OCI-LY7 (cell line): Measurements from ENCODE around the gene RBMS1.

Experiments used
- EZH2phosphoT487 ChIP-seq: fragments of 200-600 bp; sonication (generic); IDR thresholded peaks from 2 replicates; pipeline ENCODE4 v1.6.1; 2018; ENCODE audit warnings: low read depth, borderline replicate concordance, mild to moderate bottlenecking, mixed run types, antibody characterized with exemption, low read length, moderate library complexity, mixed read lengths
- TF ChIP-seq, protein P1 (sequence below): fragments of 200-600 bp; sonication (generic); conservative IDR thresholded peaks from 2 replicates; pipeline ENCODE4 v1.5.1; 2014; ENCODE audit warnings: mild to moderate bottlenecking, antibody characterized with exemption, low read length, moderate library complexity, mixed read lengths

DNA sequence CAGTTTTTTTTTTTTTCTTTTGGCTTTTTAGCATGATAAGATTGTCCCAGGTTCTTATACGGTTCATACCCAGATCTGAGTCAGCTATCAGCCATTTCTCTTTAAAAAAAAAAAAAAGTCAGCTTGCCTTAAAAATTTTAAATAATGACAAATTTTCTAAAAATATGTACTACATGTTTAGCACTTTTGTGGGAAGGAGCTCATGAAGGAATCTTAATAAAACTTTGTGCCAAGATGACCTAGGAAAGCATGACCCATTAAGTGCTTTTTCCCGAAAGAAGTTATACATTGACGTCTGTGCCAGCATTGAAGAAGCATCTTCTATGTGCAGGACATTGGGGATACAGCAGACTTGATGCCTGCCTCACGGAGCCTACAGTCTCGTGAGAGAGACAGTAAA is 4.5 kb upstream of the RBMS1 start:
- TF ChIP-seq, protein P1, sequence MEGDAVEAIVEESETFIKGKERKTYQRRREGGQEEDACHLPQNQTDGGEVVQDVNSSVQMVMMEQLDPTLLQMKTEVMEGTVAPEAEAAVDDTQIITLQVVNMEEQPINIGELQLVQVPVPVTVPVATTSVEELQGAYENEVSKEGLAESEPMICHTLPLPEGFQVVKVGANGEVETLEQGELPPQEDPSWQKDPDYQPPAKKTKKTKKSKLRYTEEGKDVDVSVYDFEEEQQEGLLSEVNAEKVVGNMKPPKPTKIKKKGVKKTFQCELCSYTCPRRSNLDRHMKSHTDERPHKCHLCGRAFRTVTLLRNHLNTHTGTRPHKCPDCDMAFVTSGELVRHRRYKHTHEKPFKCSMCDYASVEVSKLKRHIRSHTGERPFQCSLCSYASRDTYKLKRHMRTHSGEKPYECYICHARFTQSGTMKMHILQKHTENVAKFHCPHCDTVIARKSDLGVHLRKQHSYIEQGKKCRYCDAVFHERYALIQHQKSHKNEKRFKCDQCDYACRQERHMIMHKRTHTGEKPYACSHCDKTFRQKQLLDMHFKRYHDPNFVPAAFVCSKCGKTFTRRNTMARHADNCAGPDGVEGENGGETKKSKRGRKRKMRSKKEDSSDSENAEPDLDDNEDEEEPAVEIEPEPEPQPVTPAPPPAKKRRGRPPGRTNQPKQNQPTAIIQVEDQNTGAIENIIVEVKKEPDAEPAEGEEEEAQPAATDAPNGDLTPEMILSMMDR, result no peak
- no peak for TF ChIP-seq EZH2phosphoT487
